ENCODE data around the gene TNFRSF11A.

The TNFRSF11A gene

GRCh38 chr18:62324917-62325805, at the start of gene TNFRSF11A:
TNFRSF11A (plus strand) TSS chr18:62325310; CDS start chr18:62325353, 43 bp downstream.
- no peak for DNase-seq (ENCODE audit: low read depth in 2 of 2)

GRCh38 chr18:62277045-62277444, 48.1 kb upstream of the TNFRSF11A start:
- DNase-seq (ENCODE audit: low read depth in 2 of 2): no peak

- DNase-seq (ENCODE audit: low read depth in 2 of 2): no peak
Observed at GRCh38 chr18:62279561-62279960, 45.5 kb upstream of the TNFRSF11A start.

GRCh38 chr18:62280058-62280457, 45.1 kb upstream of the TNFRSF11A start:
- DNase-seq (ENCODE audit: low read depth in 2 of 2): no peak

GRCh38 chr18:62280786-62281185, 44.3 kb upstream of the TNFRSF11A start:
- no peak for DNase-seq (ENCODE audit: low read depth in 2 of 2)

- DNase-seq (ENCODE audit: low read depth in 2 of 2): peak; percentile 63 to 75
Observed at GRCh38 chr18:62281684-62282083, 43.4 kb upstream of the TNFRSF11A start.

GRCh38 chr18:62282188-62282629, 42.9 kb upstream of the TNFRSF11A start:
- DNase-seq (ENCODE audit: low read depth in 2 of 2): peak; percentile 68 to 74

GRCh38 chr18:62284637-62285036, 40.5 kb upstream of the TNFRSF11A start:
- no peak for DNase-seq (ENCODE audit: low read depth in 2 of 2)

GRCh38 chr18:62285281-62285680, 39.8 kb upstream of the TNFRSF11A start:
- DNase-seq (ENCODE audit: low read depth in 2 of 2): no peak

- DNase-seq (ENCODE audit: low read depth in 2 of 2): no peak
Observed at GRCh38 chr18:62287781-62288664, 37.1 kb upstream of the TNFRSF11A start.

- no peak for DNase-seq (ENCODE audit: low read depth in 2 of 2)
Observed at GRCh38 chr18:62288665-62289008, 36.5 kb upstream of the TNFRSF11A start.

- no peak for DNase-seq (ENCODE audit: low read depth in 2 of 2)
Observed at GRCh38 chr18:62289047-62289446, 36.1 kb upstream of the TNFRSF11A start.

- no peak for DNase-seq (ENCODE audit: low read depth in 2 of 2)
Observed at GRCh38 chr18:62294073-62294472, 31.0 kb upstream of the TNFRSF11A start.

- DNase-seq (ENCODE audit: low read depth in 2 of 2): no peak
Observed at GRCh38 chr18:62300359-62300963, 24.6 kb upstream of the TNFRSF11A start.

- DNase-seq (ENCODE audit: low read depth in 2 of 2): no peak
Observed at GRCh38 chr18:62301322-62301721, 23.8 kb upstream of the TNFRSF11A start.

- DNase-seq (ENCODE audit: low read depth in 2 of 2): no peak
Observed at GRCh38 chr18:62312851-62313250, 12.3 kb upstream of the TNFRSF11A start.

- no peak for DNase-seq (ENCODE audit: low read depth in 2 of 2)
Observed at GRCh38 chr18:62318228-62319180, 6.6 kb upstream of the TNFRSF11A start.

- no peak for DNase-seq (ENCODE audit: low read depth in 2 of 2)
Observed at GRCh38 chr18:62321201-62321600, 3.9 kb upstream of the TNFRSF11A start.

- DNase-seq (ENCODE audit: low read depth in 2 of 2): no peak
Observed at GRCh38 chr18:62323483-62324180, 1.5 kb upstream of the TNFRSF11A start.

GRCh38 chr18:62324181-62324828, 805 bp upstream of the TNFRSF11A start:
- no peak for DNase-seq (ENCODE audit: low read depth in 2 of 2)

Measured in fibroblast of skin of left biceps (primary cell).